Measurements from ENCODE around the gene LRRC26. TPM values are rescaled to one million over a fixed set of nuclear protein-coding genes. Genes with fewer than 3 reads are reported as not detected.
A peak's percentile ranks its signal among the peaks of the same experiment; 100 is the strongest.

LRRC26 gene
- total RNA-seq, 1 donor from 2014 or later: not detected

- peak; percentile 46 for DNase-seq
- no peaks in the 10 kb centered on the region for H3K36me3 ChIP-seq
- H3K27me3 ChIP-seq: peaks cover 76% of the 10 kb centered on the region
- TF ChIP-seq CTCF (IDR thresholded peaks at IDR 0.05): no peak
- ATAC-seq: no peak
- H3K9me3 ChIP-seq: no peaks in the 10 kb centered on the region
- no peaks in the 10 kb centered on the region for H3K4me1 ChIP-seq
- H3K4me3 ChIP-seq: no peak overlapping the region
- intact Hi-C loops (cut with DNase I): no loop called here
- no peak overlapping the region for H3K27ac ChIP-seq
Observed at GRCh38 chr9:137140151-137141012, 29.5 kb downstream of the LRRC26 start.

GRCh38 chr9:137139468-137140150 is 30.2 kb downstream of the LRRC26 start:
- TF ChIP-seq CTCF (IDR thresholded peaks at IDR 0.05): no peak
- no peak overlapping the region for H3K27ac ChIP-seq
- intact Hi-C loops (cut with DNase I): no loop called here
- DNase-seq (peak; percentile 40), ATAC-seq (no peak)
- H3K36me3 ChIP-seq: no peaks in the 10 kb centered on the region
- no peak overlapping the region for H3K4me3 ChIP-seq
- H3K4me1 ChIP-seq: no peaks in the 10 kb centered on the region
- H3K9me3 ChIP-seq: no peaks in the 10 kb centered on the region
- H3K27me3 ChIP-seq: peaks cover 76% of the 10 kb centered on the region

GRCh38 chr9:137138722-137139467 is 31.0 kb downstream of the LRRC26 start, which contains the start of gene GRIN1:
GRIN1 (plus strand) TSS chr9:137139154; CDS start chr9:137139487, 333 bp downstream.
- peaks cover 72% of the 10 kb centered on the region for H3K27me3 ChIP-seq
- H3K27ac ChIP-seq: no peak within 1 kb of the TSS
- no peaks in the 10 kb centered on the region for H3K4me1 ChIP-seq
- intact Hi-C loops (cut with DNase I): no loop called here
- no peaks in the 10 kb centered on the region for H3K36me3 ChIP-seq
- no peaks in the 10 kb centered on the region for H3K9me3 ChIP-seq
- TF ChIP-seq CTCF (IDR thresholded peaks at IDR 0.05): no peak
- H3K4me3 ChIP-seq: no peak within 1 kb of the TSS
- peak; percentile 70 for DNase-seq
- ATAC-seq: peak; percentile 63

- Histone ChIP-seq H3K4me1 (no peaks in the 10 kb centered on the region), H3K4me3 (no peak overlapping the region), H3K36me3 (no peaks in the 10 kb centered on the region), H3K9me3 (no peaks in the 10 kb centered on the region), H3K27me3 (peaks cover 67% of the 10 kb centered on the region), H3K27ac (no peak overlapping the region)
- ATAC-seq: no peak
- peak; percentile 53 for DNase-seq
- TF ChIP-seq CTCF (IDR thresholded peaks at IDR 0.05): no peak
- intact Hi-C loops (cut with DNase I): no loop called here
Observed at GRCh38 chr9:137138058-137138721, 31.7 kb downstream of the LRRC26 start.
